OCI-M2 (cell line): ENCODE measurements around the gene LAMC2.
"Not testable (repeated sequence)": the region's sequence is repeated elsewhere in the genome, so short reads cannot be mapped to it uniquely, and the experiment has no call there.

Experiments used
- DNase-seq: peaks from one replicate; lab custom pipeline; 2025; ENCODE audit not compliant: unreplicated experiment; lab: John Stamatoyannopoulos, UW

Gene LAMC2

DNA sequence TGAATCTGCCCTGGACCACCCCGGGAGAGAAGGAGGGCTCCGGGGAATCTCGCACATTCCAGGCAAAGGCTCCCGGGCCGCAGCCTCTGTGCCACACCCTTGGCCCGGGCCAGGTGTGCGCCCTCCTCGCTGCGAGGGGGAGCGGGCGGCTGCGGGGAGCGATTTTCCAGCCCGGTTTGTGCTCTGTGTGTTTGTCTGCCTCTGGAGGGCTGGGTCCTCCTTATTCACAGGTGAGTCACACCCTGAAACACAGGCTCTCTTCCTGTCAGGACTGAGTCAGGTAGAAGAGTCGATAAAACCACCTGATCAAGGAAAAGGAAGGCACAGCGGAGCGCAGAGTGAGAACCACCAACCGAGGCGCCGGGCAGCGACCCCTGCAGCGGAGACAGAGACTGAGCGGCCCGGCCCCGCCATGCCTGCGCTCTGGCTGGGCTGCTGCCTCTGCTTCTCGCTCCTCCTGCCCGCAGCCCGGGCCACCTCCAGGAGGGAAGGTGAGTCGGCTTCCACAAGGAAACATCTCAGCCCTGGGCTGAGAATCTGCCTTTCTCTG is at the start of gene LAMC2:
LAMC2 (plus strand) TSS at position 324 of the 550 bp plus-strand sequence; CDS start at position 413, 89 bp downstream.
- no peak for DNase-seq

DNA sequence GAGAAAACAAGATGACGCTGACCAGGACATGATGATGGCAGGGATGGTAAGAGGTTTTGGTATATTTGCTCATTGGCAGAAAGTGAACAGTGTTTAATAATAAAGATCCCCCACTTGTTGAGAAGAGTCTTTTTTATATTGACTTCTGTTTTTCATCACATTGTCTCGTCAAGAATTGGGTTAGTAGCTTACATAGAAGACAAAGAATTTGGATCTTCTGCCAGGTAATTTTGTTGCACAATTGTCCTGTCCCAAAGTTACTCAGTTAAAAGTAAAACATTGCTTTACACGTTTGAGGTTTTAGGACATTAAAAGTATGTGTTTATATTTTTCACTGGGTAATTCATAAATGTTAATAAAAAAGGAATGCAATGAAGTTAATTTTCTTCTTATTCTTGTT is 48.3 kb upstream of the LAMC2 start:
- no peak for DNase-seq

DNA sequence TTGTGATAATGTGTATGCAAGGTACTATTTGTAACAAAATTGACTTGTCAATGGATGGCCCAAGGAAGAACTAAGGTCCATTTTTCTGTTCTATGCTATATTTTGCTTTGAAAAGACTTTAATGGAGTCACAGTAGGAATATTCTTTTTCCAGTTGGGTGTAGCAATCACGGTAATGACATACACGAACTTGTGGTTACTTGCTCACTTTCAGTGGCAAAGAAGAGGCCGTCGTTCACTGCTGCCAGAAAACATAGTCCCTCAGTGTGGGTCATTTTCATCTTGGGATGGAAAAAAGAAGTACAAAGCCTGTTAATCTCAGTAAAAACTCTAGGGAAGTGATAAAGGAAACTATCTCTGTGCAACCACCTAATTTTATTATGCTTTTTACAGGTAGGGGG is 47.8 kb upstream of the LAMC2 start:
- no peak for DNase-seq

DNA sequence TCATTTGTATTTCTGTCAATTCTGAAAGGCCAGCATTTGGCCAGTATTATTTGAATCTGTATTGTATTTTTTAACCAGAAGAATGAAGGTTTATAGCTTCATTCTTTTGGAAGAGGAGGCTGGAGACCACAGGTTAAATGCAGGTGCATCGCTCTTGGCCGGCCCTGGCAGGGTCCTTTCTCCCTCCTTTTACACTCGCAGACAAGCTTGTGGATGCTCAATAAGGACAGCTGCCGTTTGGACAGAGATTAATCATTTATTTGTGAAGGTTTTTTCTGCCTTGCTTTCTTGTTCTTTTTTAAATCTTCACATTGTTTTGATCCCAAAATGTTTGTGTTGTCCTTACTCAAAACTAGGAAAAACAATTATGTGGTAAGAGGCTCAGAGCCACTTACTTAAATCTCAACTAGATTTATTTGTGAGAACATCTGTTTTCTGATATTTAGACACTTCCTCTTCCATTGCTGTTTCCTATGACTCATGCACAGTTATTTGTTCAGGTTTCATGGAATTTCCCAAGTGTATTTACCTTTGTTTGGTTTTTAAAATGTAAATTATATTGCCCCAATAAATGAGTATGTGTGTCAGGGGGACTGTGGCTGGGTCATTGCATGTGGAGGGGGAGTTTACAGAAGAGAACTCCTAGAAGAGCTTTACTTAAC is 46.7 kb upstream of the LAMC2 start:
- DNase-seq: no peak

DNA sequence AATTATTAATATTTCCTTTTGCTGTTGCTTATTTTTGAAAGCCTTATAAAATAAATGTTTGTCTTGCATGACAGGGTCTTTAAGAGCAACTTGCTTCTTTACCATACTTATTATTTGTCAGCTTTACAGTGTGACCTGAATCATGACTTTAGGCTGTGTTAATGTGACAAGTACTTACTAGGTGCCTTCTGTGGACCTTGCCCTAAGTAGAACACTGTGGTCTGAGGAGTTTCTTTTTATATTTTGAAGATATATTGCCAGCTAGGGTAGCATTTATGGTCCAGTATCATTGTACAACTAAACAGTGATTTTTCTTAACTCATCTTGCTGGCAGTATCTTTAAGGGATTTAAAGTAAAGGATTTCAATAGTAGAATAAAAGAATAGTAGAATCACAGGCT is 45.4 kb upstream of the LAMC2 start:
- DNase-seq: no peak

DNA sequence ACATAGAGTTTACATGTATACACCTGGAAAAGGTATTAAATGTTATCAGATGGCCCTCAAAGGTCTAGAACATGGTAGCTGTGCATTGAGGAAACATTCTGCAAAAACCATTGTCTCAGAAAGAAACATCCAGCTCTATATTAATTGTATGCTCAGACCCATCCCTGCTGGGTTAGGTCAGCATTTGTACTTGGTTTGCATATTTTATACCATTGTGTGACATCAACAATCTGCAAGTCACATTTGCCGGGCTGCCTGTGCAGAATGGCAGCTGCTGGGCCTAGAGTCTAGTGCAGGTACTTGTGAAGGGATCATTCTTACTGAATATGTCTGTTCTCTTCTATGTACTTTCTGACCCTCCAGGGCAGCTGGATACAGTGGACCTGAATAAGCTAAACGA is 43.9 kb upstream of the LAMC2 start:
- no peak for DNase-seq

DNA sequence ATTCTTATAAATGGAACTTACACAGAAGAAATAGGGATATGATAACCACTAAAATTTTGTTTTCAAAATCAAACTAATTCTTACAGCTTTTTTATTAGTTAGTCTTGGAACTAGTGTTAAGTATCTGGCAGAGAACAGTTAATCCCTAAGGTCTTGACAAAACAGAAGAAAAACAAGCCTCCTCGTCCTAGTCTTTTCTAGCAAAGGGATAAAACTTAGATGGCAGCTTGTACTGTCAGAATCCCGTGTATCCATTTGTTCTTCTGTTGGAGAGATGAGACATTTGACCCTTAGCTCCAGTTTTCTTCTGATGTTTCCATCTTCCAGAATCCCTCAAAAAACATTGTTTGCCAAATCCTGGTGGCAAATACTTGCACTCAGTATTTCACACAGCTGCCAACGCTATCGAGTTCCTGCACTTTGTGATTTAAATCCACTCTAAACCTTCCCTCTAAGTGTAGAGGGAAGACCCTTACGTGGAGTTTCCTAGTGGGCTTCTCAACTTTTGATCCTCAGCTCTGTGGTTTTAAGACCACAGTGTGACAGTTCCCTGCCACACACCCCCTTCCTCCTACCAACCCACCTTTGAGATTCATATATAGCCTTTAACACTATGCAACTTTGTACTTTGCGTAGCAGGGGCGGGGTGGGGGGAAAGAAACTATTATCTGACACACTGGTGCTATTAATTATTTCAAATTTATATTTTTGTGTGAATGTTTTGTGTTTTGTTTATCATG is 42.3 kb upstream of the LAMC2 start:
- DNase-seq: no peak

DNA sequence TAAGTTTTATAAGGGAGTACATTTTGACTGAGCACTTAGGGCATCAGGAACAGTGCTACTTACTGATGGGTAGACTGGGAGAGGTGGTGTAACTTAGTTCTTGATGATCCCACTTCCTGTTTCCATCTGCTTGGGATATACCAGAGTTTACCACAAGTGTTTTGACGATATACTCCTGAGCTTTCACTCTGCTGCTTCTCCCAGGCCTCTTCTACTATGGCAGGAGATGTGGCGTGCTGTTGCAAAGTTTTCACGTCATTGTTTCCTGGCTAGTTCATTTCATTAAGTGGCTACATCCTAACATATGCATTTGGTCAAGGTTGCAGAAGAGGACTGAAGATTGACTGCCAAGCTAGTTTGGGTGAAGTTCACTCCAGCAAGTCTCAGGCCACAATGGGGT is 41.3 kb upstream of the LAMC2 start:
- no peak for DNase-seq

DNA sequence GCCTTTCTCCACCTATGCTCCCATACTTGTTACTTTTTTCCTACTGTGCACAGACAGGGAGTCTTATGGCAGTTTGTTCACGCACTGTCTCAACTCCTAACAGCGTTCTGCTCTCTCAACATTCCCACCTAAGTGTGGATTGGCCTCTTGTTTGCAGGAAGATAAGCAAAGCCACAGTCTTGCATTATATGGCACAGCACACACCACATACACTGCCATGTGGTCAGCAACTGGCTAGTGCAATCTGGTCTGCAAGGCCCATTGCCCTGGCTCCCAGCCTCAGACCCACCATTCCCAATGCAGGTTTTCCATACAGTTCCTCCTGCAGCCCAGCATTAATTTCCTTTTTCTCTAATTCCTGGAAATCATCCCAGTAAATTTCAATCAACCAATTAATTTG is 38.3 kb upstream of the LAMC2 start:
- no peak for DNase-seq

DNA sequence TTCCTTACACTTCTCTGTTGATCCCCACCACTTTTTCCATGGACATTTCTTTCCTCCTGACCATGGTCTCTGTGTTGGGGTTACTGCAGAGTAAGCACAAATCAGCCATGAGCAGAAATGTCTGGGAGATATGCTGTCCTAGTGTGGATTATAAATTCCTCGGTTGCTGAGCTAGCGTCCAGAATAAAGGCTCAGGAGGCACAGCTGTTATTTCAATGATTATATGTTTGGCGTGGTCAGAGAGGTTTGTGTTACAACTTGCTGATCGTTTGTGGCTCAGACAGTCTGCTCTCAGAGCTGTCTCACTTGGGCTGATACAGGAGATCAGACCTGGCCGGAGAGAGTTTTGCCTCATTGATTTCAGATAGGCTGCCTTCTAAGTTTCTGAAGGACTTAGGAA is 37.5 kb upstream of the LAMC2 start:
- no peak for DNase-seq

DNA sequence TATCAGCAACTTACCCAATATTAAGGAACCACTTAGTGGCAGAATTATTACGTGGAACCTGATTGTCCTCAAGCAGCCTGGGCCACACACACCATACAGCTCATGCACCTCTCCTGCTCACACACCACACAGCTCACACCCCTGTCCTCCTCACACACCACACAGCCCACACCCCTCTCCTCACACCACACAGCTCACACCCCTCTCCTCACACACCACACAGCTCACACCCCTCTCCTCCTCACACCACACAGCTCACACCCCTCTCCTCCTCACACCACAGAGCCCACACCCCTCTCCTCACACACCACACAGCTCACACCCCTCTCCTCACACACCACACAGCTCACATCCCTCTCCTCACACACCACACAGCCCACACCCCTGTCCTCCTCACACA is 36.8 kb upstream of the LAMC2 start:
- no peak for DNase-seq

DNA sequence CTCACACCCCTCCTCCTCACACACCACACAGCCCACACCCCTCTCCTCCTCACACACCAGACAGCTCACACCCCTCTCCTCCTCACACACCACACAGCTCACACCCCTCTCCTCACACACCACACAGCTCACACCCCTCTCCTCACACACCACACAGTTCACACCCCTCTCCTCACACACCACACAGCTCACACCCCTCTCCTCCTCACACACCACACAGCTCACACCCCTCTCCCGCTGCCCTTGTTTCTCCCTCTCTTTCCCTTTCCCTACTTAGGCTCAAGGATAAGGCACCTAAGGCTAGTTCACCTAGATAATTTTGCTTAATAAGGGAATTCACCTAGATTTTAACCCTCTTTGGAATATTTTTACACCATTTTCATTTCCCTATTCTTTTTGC is 36.0 kb upstream of the LAMC2 start:
- DNase-seq: not testable (repeated sequence)

DNA sequence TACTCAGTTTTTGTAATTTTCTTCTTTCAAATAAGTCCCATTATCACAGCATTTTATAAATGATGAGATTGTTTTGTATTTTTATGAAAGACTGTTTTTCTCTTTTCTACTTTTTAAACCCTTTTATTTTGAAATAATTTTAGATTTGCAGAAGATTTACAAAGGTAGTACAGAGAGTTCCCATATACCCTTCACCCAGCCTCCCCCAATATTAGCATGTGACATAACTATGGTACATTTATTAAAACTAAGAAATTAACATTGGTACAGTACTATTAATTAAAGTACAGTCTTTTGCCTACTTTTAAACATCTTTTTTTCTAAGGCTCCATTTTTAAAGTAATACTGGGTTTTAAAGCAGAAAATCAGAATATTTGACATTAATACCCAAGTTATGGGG is 35.6 kb upstream of the LAMC2 start:
- DNase-seq: no peak

DNA sequence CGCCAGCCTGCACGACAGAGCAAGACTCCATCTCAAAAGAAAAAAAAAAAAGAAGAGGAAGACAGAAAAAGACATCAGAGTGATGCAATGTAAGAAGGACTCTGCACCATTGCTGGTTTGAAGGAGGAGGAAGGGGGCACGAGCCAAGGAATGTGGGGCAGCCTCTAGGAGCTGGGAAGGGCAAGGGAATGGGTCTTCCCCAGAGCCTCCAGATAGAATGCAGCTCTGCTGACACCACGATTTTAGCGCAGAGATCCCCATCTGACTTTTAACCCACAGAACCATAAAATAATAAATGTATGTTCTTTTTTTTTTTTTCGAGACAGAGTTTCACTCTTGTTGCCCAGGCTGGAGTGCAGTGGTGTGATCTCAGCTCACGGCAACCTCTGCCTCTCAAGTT is 33.9 kb upstream of the LAMC2 start:
- no peak for DNase-seq

DNA sequence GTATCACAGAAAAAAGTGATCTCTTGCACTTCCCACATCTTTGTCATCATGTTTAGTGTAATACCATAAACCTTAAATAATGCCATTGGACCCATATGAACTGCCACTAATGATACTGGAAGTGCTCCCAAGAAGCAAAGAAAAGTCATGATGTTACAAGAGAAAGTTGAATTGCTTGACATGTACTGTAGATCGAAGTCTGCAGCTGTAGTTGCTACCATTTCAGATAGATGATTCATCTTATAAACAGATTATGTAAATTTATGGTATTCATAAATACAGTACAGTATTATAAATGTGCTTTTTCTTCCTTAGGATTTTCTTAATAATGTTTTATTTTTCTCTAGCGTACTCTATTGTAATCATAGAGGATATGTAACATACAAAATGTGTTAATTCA is 30.1 kb upstream of the LAMC2 start:
- DNase-seq: no peak

DNA sequence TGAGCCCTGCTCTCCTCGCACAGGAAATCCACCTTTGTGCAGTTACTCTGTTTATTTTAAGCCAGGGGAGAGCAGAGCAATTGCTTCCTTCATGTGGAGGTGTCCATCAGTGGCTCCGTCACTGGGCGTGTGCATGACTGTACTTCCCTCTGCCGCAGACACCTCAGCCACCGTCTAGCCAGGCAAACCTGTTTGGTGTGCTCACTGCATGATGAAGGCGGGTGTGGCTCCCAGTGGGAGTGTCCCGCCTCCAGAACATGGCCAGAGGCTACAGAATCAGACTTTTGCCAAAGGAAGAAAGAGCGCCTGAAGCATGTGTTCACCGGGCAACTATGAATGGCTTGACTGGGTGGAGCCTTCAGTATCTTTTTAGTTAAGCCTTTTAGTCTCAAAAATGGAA is 26.1 kb upstream of the LAMC2 start:
- DNase-seq: no peak

DNA sequence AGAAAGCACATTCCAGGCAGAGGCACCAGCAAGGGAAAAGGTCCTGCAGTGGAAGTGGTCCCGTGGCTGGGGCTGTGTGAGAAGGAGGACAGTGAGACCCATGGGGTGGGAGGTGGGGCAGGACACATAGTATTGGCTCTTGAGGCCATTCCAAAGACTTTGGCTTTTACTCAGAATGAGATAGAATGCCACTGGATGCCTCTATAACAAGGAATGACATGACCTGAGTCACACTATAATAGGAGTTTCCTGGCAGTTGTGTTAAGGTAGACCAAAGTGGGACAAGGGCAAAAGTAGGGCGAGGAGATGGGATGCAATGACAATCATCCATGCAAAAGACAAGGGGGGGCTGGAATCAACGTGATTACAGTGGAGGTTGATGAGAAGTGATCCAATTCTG is 24.7 kb upstream of the LAMC2 start:
- DNase-seq: no peak

DNA sequence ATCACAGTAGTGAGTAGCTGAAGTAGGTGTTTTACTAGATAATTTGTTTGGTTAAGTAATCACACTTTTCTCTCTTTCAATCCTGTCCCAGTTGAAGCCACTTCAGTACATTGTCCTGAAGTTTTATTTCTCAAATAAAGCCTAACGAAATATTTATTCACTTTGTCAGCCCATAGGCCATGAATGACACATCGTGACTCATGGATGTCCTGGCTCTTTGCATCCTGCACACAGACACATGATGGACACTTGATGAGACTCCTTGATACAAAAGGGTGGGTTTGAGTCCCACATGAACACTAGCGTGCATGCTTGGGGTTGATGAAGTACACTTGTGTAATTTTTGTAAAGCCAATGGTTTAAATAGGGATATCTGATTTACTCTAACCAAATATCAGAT is 22.7 kb upstream of the LAMC2 start:
- no peak for DNase-seq

DNA sequence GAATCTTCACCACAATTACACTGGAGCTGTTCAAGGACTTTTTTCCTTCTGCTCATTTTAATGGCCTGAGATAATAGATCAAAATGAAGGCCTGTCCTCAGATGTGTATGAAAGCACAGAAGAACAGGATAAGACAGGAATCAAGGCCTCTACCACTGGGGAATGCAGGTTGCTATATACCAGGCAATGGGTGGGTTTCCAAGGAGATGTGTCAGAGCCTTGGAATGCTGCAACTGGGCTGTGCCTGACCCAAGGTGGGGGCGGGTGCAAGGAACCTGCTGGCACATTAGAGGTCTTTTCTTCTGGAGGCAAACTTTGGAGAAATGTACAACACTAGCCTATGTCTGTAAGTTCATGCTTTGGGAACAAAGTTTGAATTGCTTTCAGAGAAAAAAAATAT is 21.7 kb upstream of the LAMC2 start:
- DNase-seq: no peak

DNA sequence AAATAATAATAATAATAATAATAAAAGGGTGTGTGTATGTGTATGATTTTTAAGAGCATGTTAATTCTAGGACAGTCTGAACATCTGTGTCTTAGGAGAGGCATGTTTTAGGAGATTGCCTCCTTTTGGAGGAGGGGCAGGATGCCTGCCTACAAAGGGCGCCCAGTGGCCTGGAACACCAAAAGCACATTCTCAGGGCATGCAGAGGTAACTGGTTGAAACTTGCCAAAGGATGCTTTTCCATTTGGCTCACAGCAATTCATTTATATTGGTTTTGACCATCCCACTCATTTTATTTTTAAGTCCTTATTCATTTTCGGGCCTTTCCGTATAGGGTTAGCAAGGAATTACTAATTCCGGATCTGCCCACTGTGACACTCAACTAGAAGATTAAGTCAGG is 21.1 kb upstream of the LAMC2 start:
- no peak for DNase-seq

DNA sequence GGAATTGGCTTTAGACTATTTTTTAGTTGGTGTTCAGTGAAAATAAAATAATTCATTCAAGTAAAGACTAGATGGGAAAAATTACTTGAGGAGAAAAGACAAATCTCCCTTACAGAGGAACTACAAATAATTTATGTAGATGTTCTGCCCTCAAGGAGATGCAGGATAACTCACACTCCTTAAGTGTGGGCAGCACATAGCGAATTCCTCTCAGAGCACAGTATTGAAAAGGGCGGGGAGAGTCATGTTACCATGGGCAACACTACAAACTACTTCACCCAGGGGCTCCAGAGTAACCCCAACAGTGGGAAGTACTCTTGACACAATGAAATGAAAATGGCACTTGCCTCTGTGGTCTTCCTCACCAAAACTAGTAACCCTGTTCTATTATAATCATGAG is 20.6 kb upstream of the LAMC2 start:
- DNase-seq: no peak

DNA sequence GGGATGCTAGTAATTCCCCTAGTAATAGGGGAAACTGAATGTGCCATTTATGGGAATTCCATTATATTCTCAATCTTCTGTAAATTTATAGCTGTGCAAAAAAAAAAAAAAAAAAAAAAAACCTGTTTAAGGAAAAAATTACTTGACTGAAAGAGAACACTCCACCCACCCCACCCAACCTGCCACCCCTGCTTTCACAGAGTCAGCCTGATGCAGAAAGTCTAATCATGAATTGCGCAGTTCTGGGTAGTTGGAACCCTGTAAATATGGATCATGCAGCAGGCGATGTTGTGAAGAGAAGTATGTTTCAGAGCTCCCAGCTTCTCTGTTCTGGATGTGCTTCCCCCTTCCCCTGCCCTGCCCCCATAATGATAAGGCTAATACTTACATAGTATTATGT is 19.6 kb upstream of the LAMC2 start:
- DNase-seq: no peak

DNA sequence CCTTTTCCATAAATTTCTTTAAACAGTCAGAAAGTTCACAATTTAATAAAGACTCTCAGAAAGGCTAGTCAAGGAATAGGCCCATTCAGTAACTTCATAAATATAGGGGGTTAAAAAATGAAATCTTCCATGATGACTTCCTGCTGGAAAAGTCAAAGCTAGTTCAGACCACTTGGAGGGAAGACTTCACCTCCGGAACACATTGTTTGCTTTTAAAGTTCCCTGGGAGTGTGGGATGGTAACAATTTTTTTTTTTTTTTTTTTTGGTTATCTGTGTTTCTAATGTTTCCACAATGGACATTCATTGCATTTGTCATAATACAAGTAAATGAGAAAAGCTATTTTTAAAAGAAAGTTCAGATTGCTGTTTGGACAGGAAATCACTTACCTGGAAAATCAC is 18.4 kb upstream of the LAMC2 start:
- no peak for DNase-seq
